Stimulated activated CD8-positive, alpha-beta memory T cell treated with anti-CD3 and anti-CD28 coated beads, Interleukin-2, amount 100 ng/mL, for 1 hour (primary cell): ENCODE results near the gene B3GNT9.

Experiments
- DNase-seq, 2 donors: peaks; one replicate each; pipeline ENCODE4 v3.0.0-alpha.2; 2020; ENCODE audit warnings: low read depth in 2 of 2

B3GNT9 gene

GRCh38 chr16:67112591-67113399, 38.0 kb downstream of the B3GNT9 start:
- no peak for DNase-seq

- no peak for DNase-seq
These were observed 38.8 kb downstream of the B3GNT9 start for GRCh38 chr16:67111951-67112444.

GRCh38 chr16:67109407-67110135, 41.2 kb downstream of the B3GNT9 start, which contains the start of gene PHAF1:
Gene PHAF1, plus strand, starts transcription at chr16:67109941. Its CDS starts 235 bp downstream, at chr16:67110176.
- DNase-seq: peak; percentile 94

- no peak for DNase-seq
These were observed 41.8 kb downstream of the B3GNT9 start for GRCh38 chr16:67108931-67109406.

GRCh38 chr16:67108489-67108888, 42.3 kb downstream of the B3GNT9 start:
- DNase-seq: no peak

GRCh38 chr16:67105881-67106280, 44.9 kb downstream of the B3GNT9 start:
- no peak for DNase-seq

GRCh38 chr16:67105246-67105645, 45.6 kb downstream of the B3GNT9 start:
- DNase-seq: no peak

GRCh38 chr16:67104845-67105244, 46.0 kb downstream of the B3GNT9 start:
- no peak for DNase-seq

- no peak for DNase-seq
These were observed 46.7 kb downstream of the B3GNT9 start for GRCh38 chr16:67104061-67104460.

GRCh38 chr16:67101311-67102082, 49.3 kb downstream of the B3GNT9 start:
- no peak for DNase-seq

- DNase-seq: no peak
These were observed 50.1 kb downstream of the B3GNT9 start for GRCh38 chr16:67100569-67101310.

GRCh38 chr16:67098599-67098998, 52.2 kb downstream of the B3GNT9 start:
- no peak for DNase-seq
